Stimulated activated CD4-positive, alpha-beta T cell treated with anti-CD3 and anti-CD28 coated beads, Interleukin-4, amount 100 ng/mL, for 24 hours (primary cell): ENCODE results near the gene PHF1.
A peak's percentile ranks its signal among the peaks of the same experiment; 100 is the strongest.
"Not testable (repeated sequence)": the region's sequence is repeated elsewhere in the genome, so short reads cannot be mapped to it uniquely, and the experiment has no call there.

Source experiments
- DNase-seq: peaks from one replicate; pipeline ENCODE4 v3.0.0-alpha.2; 2020

The PHF1 gene

DNA sequence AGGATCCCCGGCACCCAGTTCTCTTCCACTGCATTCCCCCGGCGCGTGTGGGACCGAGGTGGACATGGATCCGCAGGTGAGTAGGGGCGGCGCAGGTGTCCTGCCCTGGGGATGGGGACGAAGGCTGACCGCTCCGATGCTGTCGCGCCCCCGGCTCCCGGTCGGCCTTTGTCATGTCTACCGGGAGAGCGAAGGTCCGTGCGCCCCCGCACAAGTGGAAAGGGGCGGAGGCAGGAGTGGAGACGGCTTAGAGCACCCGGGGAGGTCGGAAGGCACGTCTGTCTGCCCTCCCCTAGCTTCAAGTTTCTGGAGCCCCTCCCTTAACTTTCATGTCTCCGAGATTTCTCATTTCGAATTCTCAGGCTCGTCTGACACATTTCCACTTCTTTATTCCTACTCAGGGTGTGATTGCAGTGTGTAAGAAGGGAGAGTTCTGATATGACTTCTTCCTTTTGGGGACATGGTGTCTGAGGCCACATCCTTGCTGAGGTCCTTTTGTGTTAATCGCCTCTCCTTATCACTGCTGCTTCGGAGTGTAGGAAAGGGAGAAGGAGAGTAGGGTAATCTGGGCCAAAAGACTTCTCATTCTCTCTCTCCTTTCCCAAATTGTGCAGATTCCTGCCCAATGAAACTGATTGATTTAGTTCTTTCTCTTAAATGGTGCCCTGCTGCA, 18.8 kb upstream of the PHF1 start:
- DNase-seq, result peak; percentile 31

DNA sequence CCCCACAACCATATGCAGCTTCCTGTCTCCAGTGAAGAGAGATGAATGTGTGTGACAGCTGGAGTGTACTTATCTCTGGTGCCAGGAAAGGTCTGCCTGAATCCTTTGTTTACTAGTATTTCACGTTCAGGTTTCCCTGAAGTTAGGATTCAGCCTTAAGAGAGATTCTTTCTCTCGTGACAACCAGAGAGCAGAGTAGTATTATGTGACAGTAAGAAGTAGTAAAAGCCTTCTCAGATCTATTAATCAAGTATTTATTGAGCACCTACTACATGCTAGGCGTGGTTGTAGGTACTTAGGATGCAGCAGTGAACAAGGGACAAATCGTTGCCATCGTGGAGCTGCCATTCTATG, 18.2 kb upstream of the PHF1 start:
- no peak for DNase-seq

DNA sequence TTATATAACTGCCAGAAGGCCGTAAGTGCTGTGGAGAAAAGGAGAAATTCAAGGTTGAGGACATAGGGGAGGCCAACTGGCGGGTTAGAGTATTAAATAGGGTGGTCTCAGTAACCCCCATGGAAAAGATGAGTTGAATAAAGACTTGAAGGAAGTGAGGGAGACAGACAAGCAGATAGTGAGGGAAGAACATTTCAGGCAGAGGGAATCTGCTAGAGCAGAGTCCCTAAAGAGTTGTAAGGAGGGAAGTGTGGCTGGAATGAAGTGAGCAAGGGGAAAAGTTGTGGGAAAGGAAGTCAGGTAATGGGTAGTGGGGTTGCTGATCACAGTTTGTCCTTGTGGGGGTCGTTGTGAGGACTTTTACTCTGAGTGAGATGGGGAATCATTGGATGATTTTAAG, 17.8 kb upstream of the PHF1 start:
- DNase-seq, result no peak

DNA sequence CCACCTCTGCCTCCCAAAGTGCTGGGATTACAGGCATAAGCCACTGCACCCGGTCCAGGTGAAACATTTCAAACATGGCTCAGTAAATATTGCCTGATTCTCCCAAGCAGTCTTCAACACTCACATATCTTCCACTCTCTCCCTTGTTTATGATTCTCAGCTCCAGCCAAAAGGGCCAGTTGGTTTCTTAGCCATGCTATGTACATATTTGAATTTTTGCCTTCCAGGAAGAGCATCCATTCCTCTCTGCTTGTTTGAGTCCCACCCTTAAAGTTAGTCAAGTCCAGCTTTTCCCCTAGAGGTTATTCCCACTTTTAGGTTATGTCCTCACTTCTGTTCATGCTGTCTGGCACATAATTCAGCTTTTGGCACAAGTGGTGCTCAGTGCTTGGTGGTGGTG, 13.3 kb upstream of the PHF1 start:
- no peak for DNase-seq

DNA sequence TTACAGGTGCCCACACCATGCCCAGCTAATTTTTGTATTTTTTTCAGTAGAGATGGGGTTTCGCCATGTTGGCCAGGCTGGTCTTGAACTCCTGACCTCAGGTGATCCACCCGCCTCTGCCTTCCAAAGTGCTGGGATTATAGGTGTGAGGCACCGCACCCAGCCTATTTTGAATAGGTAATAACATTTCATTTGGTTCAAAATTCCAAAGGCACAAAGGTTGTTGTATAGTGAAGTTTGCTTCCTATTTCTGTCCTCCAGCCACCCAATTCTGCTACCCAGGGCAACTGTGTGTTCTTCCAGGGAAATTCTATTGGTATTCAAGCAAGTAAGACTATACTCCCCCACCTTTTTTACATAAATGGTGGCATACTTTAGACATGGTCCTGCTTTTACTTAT, 12.2 kb upstream of the PHF1 start:
- DNase-seq, result not testable (repeated sequence)

DNA sequence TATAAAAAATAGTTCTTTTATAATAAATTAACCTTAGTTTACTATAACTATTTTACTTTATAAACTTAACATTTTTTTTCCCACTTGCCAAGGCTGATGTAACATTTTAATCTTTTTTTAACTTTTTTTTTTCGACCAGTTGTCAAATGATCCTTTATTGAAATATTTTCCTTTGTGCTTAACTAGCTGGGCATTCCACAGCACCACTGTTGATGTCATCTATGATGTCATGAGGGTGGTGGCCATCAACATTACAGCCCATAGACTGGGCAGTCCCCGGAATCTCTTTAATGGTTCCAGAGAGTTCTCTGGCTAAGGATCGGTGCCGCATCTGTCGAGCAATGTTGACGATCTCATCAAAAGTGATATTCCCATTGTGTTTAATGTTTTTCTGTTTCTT, 10.9 kb upstream of the PHF1 start:
- not testable (repeated sequence) for DNase-seq

DNA sequence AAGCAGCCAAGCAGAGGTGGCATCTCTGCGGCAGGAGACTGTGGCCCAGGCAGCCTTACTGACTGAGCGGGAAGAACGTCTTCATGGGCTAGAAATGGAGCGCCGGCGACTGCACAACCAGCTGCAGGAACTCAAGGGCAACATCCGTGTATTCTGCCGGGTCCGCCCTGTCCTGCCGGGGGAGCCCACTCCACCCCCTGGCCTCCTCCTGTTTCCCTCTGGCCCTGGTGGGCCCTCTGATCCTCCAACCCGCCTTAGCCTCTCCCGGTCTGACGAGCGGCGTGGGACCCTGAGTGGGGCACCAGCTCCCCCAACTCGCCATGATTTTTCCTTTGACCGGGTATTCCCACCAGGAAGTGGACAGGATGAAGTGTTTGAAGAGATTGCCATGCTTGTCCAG, 5.9 kb upstream of the PHF1 start:
- no peak for DNase-seq

DNA sequence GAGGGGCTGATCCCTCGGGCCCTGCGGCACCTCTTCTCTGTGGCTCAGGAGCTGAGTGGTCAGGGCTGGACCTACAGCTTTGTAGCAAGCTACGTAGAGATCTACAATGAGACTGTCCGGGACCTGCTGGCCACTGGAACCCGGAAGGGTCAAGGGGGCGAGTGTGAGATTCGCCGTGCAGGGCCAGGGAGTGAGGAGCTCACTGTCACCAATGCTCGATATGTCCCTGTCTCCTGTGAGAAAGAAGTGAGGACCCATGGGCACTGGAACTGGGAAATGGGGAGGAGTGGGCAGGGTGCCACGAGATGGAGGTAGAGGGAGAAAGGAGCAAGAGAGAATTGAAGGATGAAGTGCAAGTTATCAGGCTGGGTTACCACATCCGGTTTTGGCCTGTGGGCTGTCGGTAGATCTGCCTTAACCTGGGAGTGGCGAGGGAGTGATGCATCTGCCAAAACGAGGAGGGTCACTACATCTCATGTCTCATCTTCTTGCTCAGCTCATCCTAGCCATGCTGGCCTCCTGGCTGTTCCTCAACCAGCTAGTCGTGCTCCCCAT, 5.4 kb upstream of the PHF1 start:
- no peak for DNase-seq

DNA sequence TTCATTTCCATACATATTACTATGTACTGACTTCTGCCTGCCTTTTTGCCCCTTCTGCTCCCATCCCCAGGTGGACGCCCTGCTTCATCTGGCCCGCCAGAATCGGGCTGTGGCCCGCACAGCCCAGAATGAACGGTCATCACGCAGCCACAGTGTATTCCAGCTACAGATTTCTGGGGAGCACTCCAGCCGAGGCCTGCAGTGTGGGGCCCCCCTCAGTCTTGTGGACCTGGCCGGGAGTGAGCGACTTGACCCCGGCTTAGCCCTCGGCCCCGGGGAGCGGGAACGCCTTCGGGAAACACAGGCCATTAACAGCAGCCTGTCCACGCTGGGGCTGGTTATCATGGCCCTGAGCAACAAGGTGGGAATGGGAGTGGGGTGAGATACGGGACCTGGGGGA, 4.7 kb upstream of the PHF1 start:
- DNase-seq, result no peak

DNA sequence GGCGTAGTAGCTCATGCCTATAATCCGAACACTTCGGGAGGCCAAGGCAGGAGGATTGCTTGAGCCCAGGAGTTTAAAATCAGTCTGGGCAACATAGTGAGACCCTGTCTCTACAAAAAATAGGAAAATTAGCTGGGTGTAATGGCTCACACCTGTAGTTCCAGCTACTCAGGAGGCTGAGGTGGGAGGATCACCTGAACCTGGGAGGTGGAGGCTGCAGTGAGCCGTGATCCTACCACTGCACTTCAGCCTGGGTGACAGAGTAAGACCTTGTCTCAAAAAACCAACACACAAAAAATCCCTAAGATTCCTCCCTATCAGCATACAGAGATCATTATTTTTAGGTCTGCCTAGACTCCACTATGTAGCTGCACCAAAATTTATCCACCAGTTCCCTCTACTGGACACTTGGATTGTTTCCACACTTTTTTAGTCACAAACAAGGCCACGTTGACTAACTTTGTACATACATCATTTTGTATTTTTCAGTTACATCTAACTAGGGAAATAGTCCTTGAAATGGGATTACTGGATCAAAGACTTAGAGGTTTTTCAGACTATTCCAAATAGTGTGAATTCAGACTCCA, 3.6 kb upstream of the PHF1 start:
- DNase-seq, result no peak

DNA sequence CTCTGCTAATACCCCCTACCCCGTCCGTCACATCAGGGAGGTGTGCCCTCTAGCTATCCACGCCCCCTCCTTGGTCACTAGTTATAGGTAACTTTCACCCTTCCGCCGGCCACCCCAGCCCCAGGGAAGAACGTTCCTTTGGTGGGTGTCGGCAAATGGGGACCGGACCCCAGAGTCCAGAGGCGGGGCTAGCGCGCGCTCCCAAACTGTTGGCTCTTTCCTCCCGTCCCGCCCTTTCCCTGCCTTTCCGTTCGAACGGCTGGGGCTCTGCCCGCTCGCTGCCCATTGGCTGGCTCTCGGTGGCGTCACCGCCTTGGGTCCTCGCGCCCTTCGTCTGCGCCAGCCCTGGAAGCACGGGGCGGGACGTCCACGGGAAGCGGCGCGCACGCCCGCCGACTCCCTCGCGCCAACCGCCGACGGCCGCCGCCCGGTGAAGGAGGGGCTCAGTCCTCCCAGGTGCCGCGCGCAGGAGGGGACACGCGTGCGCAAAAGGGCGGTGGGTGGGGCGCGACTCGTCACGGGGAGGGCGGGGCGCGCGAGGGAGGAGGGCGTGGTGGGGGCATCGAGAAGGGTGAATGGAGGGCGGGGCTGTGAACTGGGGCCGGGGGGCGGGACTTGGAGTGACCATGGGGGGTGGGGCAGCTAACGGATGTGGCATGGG, 634 bp upstream of the PHF1 start:
- DNase-seq, result peak; percentile 96

DNA sequence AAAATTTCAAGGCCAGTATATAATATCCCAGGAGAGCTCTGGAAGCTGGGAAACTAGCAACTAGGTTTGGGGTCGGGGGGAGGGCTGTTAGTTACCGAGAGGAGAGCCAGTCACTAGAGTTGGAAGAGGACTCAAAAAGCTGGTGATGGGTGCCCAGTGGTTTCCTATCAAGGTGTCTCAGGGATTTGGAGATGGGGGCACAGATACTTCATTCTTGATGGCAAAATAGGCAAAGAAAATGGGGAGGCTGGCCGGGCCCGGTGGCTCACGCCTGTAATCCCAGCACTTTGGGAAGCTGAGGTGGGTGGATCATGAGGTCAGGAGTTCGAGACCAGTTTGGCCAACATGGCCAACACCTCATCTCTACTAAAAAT, 805 bp downstream of the PHF1 start:
- no peak for DNase-seq

DNA sequence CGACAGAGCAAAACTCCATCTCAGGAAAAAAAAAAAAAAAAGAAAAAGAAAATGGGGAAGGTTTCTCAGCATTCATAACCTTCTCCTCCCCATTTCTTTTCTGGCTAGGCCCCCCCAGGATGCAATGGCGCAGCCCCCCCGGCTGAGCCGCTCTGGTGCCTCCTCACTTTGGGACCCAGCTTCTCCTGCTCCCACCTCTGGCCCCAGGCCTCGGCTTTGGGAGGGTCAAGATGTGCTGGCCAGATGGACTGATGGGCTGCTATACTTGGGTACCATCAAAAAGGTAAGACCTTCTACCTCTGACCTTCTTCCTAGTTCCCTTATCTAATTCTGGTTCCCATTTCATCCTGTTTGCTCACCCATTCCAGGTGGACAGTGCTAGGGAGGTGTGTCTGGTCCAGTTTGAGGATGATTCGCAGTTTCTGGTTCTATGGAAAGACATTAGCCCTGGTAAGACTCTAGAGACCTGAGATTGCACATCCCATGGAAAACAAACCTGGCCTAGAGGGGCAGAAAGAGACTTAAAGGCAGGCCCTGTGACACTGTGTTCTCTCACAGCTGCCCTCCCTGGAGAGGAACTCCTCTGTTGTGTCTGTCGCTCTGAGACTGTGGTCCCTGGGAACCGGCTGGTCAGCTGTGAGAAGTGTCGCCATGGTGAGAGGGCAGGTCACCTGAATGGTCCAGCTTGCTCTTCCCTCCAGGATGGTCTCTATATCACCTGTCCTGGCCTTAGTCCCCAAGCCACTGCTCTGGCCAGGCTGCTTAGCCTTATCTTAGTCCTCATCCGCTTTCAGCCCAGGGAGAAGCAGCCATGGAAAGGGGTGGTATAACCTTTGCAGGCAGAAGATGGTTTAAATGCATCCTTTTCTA, 1.6 kb downstream of the PHF1 start:
- DNase-seq, result no peak

DNA sequence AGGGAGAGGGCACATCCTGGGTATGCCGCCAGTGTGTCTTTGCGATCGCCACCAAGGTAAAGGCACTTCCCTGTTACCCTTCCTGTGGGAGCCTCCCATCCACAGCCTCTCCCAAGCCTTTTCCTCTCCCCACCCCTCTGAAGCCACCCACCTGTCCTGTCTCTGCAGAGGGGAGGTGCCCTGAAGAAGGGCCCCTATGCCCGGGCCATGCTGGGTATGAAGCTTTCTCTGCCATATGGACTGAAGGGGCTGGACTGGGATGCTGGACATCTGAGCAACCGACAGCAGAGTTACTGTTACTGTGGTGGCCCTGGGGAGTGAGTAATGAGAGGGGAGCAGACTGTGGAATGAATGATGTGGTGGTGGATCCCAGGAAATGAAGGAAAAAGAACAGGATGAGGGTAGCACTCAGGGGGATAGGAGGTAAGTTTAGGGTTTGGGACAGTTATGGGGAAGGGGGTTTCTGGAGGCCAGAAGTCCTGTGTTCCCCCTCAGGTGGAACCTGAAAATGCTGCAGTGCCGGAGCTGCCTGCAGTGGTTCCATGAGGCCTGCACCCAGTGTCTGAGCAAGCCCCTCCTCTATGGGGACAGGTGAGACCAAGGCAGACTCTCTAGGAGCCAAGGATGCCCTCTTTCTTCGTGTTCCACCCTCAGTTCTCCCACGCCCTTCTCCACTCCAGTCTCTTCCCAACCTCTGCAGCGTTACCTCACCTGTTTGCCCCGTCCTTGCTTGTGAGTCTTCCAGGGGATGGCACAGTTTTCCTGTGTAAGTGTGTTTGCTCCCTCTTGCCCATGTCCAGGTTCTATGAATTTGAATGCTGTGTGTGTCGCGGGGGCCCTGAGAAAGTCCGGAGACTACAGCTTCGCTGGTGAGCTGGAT, 2.7 kb downstream of the PHF1 start:
- DNase-seq, result no peak

DNA sequence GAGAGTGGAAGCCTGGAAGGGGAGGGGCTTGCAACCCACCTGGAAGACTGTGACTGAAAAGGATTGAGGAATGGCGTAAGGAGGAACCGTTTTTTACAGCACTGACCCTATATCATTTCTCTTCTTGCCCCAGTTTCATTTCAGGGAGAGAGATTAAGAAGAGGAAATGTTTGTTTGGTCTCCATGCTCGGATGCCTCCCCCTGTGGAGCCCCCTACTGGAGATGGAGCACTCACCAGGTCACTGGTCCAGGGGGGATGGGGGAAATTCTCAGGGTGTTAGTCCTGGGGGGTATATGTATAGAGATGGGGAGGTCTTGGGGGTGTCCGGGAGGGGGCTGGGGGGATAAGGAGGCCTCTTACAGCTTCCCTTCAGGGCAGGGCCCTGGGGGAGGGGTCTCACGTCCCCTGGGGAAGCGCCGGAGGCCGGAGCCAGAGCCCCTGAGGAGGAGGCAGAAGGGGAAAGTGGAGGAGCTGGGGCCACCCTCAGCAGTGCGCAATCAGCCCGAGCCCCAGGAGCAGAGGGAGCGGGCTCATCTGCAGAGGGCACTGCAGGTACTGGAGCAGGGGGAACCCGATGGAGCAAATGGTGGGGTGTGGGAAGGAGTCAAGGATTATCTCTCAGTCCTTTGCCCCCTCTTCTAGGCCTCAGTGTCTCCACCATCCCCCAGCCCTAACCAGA, 3.9 kb downstream of the PHF1 start:
- DNase-seq, result no peak

DNA sequence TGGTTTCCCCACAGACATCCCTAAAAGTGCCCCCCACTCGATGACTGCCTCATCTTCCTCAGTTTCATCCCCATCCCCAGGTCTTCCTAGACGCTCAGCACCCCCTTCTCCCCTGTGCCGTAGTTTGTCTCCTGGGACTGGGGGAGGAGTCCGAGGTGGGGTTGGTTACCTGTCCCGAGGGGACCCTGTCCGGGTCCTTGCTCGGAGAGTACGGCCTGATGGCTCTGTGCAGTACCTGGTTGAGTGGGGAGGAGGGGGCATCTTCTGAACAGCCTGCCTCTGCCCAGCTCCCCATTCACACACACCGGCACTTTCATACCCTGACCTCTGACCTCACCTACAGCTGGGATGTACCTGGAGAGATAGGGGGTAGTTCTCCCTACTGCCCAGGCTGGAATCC, 5.0 kb downstream of the PHF1 start:
- DNase-seq, result no peak

DNA sequence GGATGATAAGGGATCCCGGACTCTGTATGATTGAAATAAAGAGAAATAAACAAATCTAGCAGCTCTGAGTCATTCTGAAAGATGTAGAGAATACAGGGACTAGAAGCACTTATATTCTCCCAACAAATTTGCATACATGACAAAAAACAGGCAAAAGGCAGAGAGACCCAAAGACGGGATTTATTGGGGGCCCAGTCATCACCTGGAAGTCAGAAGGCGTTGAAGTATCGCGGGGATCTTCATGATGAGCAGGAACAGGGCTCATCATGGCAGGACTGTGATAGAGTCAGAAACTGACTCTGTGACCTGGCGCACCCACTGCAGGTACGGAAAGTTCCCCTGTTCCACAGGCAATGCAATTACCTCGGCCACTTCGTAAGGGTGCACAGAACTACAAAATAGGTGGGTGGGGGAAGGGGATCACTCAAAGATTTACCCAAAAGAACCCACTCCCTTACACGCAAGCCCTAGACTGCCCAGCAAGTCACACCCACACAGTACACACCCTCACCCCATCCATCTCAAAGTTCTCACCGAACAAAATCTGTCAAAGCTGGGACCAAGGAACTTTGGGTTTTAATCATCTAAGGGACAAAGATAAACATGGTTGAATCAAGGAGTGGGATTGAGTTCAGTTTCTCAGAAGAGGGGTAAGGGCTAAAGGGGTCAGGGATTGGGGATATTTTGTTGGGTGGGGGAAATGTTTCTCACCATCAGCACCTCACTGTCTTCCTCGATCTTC, 5.7 kb downstream of the PHF1 start:
- DNase-seq, result peak; percentile 54

DNA sequence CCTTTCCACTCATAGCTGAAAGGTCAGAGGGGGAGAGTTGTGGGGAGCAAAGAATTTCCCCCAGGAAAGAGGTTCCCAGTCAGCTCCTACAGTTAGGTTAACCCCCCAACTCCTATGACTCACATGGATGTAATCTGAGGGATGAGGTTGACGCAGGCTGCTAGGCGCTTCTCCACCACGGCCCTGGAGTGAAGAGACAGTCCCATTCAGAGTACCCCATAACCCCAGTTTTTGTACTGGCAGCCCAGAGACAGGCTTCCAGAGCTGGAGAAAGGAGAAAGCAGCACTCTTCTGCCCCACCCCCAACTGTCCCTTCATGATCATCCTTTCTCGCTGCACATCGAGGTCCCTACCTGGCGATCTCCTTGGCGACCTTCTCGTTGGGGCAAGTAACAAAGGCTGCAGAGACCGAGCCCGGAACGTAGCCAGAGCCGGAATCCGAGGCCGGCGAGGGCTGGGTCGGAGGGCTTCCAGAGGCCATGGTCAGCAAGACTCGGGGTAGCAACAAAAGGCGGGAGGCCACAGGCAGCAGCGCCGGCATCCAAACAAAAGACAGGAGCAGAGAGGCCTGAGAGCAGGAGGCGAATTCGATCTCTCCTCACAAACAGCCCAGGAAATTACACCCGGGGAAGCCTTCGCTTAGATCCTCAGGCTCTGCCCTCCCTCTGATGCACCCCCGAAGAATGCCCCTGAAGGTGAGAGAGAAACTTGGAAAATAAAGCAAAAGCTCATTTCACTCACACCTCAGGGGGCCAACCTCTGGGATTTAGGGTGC, 6.5 kb downstream of the PHF1 start:
- DNase-seq, result peak; percentile 26

DNA sequence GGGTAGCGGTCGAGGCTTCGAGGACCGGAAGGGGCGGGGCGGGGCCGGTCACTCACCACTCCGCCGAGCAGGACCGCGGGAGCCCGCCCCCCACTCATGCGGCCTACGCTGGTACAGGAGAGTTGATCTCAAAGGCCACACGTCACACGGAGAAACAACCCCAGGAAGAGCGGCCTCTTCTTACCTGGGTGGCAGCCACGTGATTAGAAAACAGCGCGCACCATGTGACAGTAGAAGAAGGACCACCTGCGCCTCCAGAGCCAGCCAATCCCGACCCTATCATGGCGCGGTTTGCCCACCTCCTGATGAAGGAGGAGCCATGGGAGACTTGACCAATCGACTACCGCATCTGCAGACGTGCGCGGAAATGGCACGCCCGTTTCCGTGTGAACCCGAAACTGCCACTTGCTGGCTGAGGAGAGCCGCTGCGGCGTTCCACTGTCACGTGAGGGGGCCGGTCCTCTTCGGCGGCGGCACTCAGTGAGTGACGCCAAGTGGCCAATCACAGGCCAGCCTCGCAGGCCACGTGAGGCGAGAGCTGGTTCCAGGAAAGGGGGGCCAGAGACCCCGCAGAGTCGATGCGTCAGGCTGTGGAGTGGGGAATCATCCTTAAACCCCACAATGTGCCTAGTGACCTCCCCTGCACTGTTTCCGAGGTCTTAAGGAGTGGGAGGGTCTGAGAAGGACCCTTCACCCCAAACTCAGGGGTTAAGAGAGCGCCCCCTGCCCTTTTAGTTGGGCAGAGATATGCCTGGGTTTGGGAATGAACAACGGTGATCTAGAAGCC, 7.3 kb downstream of the PHF1 start, which contains the start of gene CUTA:
Gene CUTA (minus strand): TSS at position 205 of the 787 bp plus-strand sequence. CDS start 107 bp downstream, at position 98.
- peak; percentile 98 for DNase-seq
